Small intestine (tissue), 7 donors: ENCODE measurements around the gene DPP6. TPM values are rescaled to one million over a fixed set of nuclear protein-coding genes. Genes with fewer than 3 reads are reported as not detected.

Source experiments
- DNase-seq, 2 donors: peaks; one replicate each; pipeline versions ENCODE4 v3.0.0 to v3.0.0-alpha.2; 2013
- FAIRE-seq: peaks from 2 replicates; lab custom pipeline; 2012; peaks lifted over from hg19 to GRCh38; lab: Jason Lieb, UNC
- H3K27ac ChIP-seq, 3 donors: one replicate each; pipeline ENCODE4 v1.5.1; 2013; ENCODE audit warnings: low read length in 2 of 3, mild to moderate bottlenecking in 2 of 3, control low read depth in 1 of 3, inconsistent platforms in 1 of 3, low read depth in 1 of 3, moderate library complexity in 1 of 3
- H3K27me3 ChIP-seq, 3 donors: one replicate each; pipeline ENCODE4 v1.6.1; 2013; ENCODE audit warnings: low read length in 3 of 3, inconsistent platforms in 1 of 3; ENCODE audit not compliant: control insufficient read depth in 3 of 3, insufficient read depth in 3 of 3
- H3K36me3 ChIP-seq, 3 donors: one replicate each; pipeline ENCODE4 v1.6.1; 2013; ENCODE audit warnings: low read length in 3 of 3, inconsistent platforms in 1 of 3, low read depth in 1 of 3, mild to moderate bottlenecking in 1 of 3, moderate library complexity in 1 of 3; ENCODE audit not compliant: control insufficient read depth in 3 of 3, insufficient read depth in 2 of 3
- H3K4me1 ChIP-seq, 3 donors: one replicate each; pipeline ENCODE4 v1.6.1; 2013; ENCODE audit warnings: low read length in 2 of 3, inconsistent platforms in 1 of 3, low read depth in 1 of 3, mild to moderate bottlenecking in 1 of 3, moderate library complexity in 1 of 3; ENCODE audit not compliant: control insufficient read depth in 3 of 3, insufficient read depth in 2 of 3
- H3K4me3 ChIP-seq, 3 donors: one replicate each; pipeline ENCODE4 v1.5.1; 2013; ENCODE audit warnings: low read length in 3 of 3, control low read depth in 1 of 3, inconsistent platforms in 1 of 3, low read depth in 1 of 3, mild to moderate bottlenecking in 1 of 3, moderate library complexity in 1 of 3
- H3K9me3 ChIP-seq, 2 donors: one replicate each; pipeline ENCODE4 v1.6.1; 2013; ENCODE audit warnings: low read depth in 1 of 2, low read length in 1 of 2; ENCODE audit not compliant: control insufficient read depth in 2 of 2, insufficient read depth in 1 of 2
- WGBS, 3 donors: extraction: QIAGEN DNeasy Blood & Tissue Kit; methylation state at CpG; one replicate each; pipeline ENCODE4 v1.1.7; 2013; 5-methylcytosine and 5-hydroxymethylcytosine counted together
- polyA plus RNA-seq, 4 donors: library from polyadenylated mRNA; stranded (reverse) in 3 of 4; unstranded in 1 of 4; fragments of 200-250 nt in 3 of 4; fragments of 120-200 nt in 1 of 4; gene quantifications; one replicate each; pipeline versions ENCODE4 v1.2.1 to v1.2.3, GENCODE V29; 2013
- donor health status: healthy with polysubstance abuse.
- donor health status: control.
- donor health status: control.
- donor health status: Bipolar disorder and iron deficiency.
- donor health status: healthy.

Gene DPP6
- polyA plus RNA-seq, 4 donors, result 0.80 to 1.8 TPM; not detected in 2

DNA sequence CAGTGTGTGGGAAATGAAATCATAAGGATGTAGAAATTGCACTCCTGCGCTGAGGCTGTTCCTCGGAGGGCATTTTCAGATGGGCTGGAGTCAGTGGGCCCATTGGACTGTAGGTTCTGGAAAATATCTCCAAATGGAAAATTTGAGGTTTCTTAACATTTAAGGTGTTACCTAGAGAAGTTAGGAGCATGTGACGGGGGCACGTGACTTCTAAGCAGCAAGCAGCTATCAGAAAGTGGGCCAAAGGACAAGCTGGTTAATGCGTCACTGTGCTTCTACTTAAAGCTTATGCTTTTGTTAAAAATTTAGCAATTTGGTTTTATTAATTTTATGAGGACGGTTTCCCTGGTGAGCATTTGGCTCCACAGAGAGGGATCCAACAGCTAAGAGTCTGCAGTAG, 298.7 kb downstream of the DPP6 start:
- Histone ChIP-seq H3K27me3 (no peaks in the 10 kb centered on the region), H3K36me3 (no peaks in the 10 kb centered on the region), H3K9me3 (no peaks in the 10 kb centered on the region), H3K4me3 (no peak overlapping the region), H3K27ac (no peak overlapping the region), H3K4me1 (no peaks in the 10 kb centered on the region)
- 77 to 89% (median 80%) methylated on average over 6 of the region's 6 CpGs for WGBS, 3 donors
- DNase-seq, result no peak
- no peak for FAIRE-seq

DNA sequence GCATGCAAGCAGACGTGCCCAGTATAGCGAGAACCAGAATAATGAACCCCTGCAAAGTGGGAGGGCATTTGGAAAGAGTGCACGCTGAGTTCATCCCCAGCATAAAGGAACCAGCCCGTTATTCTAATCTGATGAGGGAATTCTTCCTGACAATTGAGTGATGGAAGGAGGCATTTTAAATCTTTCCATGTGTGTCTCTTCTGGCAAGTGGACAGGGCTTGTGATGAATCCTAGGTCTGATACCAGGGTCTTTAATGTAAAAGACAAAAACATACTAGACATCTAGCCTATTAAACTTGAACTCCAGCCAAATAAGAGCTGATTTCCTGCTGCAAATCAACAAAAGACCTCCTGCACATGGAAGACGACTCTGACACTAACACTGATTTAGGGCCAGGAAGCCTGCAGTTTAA, 301.2 kb downstream of the DPP6 start:
- H3K9me3 ChIP-seq, result no peaks in the 10 kb centered on the region
- no peak for FAIRE-seq
- DNase-seq, result no peak

DNA sequence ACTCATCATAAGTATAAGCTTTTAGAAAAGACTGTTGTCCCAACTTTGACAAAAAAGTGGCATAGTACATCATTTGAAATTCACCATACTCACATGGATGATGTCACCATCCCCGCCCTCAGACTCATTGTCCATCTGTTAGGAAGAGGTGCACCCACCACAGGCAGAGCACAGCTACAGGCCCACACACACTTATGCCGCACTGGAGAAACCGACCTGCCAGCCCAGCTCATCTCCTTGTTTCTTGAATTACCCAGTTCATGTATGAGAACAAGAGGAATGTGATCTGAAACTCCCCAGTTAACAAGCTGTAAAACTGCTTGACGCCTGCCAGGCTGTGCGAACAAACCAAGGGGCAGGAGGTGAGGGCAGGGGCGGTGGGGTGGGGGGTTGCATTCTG, 312.0 kb downstream of the DPP6 start:
- FAIRE-seq (no peak), DNase-seq (no peak)
- Histone ChIP-seq H3K27me3 (no peaks in the 10 kb centered on the region), H3K27ac (no peak overlapping the region), H3K4me1 (no peaks in the 10 kb centered on the region), H3K36me3 (no peaks in the 10 kb centered on the region), H3K4me3 (no peak overlapping the region), H3K9me3 (no peaks in the 10 kb centered on the region)
- 71 to 83% (median 75%) methylated on average over 6 of the region's 6 CpGs for WGBS, 3 donors

More for the DNA sequence above, 301.2 kb downstream of the DPP6 start:
- H3K27ac ChIP-seq, result no peak overlapping the region
- 45 to 63% (median 62%) methylated on average over 5 of the region's 5 CpGs for WGBS, 3 donors
- no peaks in the 10 kb centered on the region for H3K36me3 ChIP-seq
- H3K27me3 ChIP-seq, result no peaks in the 10 kb centered on the region
- H3K4me1 ChIP-seq, result no peaks in the 10 kb centered on the region
- H3K4me3 ChIP-seq, result no peak overlapping the region

DNA sequence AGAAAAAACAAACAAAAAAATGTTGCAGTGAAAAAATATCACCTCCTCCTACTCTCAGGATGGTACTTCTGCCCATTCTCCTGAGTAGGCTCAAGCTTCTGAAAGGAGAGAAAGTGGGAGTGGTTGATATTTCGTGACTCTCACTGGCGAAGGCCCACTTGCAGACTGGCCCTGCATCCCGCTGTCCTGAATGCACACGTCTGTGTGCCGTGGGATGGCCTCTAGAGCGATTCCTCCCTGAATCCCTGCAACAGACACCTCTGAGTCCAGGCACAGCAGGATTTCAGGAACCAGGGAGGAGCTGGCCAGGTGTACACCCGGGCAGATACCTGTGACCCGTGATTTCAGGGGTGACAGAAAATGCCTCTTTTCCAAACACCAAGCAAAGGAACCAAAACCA, 319.2 kb downstream of the DPP6 start:
- no peak for FAIRE-seq
- H3K27me3 ChIP-seq, result no peaks in the 10 kb centered on the region
- H3K4me1 ChIP-seq, result no peaks in the 10 kb centered on the region
- WGBS, 3 donors, result 37 to 66% (median 59%) methylated on average over 8 of the region's 8 CpGs
- no peak overlapping the region for H3K4me3 ChIP-seq
- peaks cover 2% of the 10 kb centered on the region in 2 donors for H3K9me3 ChIP-seq
- no peaks in the 10 kb centered on the region for H3K36me3 ChIP-seq
- no peak overlapping the region for H3K27ac ChIP-seq
- DNase-seq, result no peak

DNA sequence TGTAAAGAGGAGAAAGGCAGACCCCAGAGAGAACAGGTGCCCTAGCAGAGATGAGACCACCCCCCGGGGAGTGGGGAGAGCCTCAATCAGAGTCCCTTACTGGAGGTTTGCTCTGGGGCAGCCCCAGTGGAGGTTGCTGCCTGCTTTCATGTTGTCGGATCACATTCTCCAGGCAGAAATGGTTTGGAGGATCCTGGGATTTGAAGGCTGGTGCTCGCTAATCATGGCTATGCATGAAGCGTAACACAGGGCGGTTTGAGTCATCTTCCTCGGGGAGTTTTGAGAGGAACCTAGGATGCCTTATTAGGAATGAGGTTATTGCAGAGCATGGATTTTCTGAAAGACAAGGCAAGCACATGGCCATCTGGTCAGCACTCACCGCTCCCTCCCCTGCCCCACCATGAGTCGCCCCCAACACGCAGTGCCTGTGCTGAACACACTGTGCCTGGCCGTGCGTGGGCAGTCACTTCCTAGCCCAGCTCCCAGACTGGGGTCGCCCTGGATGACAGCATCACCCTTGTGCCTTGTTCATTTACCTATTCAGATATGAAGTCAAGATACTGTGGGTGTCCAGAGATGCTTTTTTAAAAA, 319.9 kb downstream of the DPP6 start:
- H3K4me1 ChIP-seq, result no peaks in the 10 kb centered on the region
- H3K36me3 ChIP-seq, result no peaks in the 10 kb centered on the region
- DNase-seq, result no peak
- peaks cover 2% of the 10 kb centered on the region in 2 donors for H3K9me3 ChIP-seq
- no peak overlapping the region for H3K4me3 ChIP-seq
- H3K27ac ChIP-seq, result no peak overlapping the region
- no peak for FAIRE-seq
- 76 to 81% (median 79%) methylated on average over 12 of the region's 12 CpGs for WGBS, 3 donors
- H3K27me3 ChIP-seq, result no peaks in the 10 kb centered on the region

DNA sequence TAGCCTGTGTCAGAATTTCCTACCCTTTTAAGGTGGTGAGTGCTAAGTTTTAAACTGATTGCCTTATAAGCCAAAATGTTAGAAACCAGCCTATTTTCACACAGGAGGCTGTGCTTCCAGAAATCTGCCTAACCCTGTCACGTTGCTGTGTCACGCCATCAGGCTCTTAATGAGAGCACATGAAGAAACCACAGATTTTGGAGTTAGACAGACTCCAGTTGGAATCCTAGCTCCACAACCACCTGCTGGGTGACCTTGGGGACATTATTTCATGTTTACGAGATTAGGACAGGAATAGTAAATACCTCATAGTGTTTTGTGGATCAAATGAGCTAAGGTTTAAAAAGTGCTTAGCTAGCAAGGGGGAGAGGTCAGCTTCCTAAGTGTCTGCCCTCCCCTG, 321.8 kb downstream of the DPP6 start:
- FAIRE-seq (no peak), DNase-seq (no peak)
- no peaks in the 10 kb centered on the region for H3K4me1 ChIP-seq
- H3K27me3 ChIP-seq, result no peaks in the 10 kb centered on the region
- H3K4me3 ChIP-seq, result no peak overlapping the region
- H3K9me3 ChIP-seq, result peaks cover 2 to 4% of the 10 kb centered on the region in 2 donors
- no peaks in the 10 kb centered on the region for H3K36me3 ChIP-seq
- no peak overlapping the region for H3K27ac ChIP-seq
- 72 to 80% (median 77%) methylated on average over 3 of the region's 3 CpGs for WGBS, 3 donors

DNA sequence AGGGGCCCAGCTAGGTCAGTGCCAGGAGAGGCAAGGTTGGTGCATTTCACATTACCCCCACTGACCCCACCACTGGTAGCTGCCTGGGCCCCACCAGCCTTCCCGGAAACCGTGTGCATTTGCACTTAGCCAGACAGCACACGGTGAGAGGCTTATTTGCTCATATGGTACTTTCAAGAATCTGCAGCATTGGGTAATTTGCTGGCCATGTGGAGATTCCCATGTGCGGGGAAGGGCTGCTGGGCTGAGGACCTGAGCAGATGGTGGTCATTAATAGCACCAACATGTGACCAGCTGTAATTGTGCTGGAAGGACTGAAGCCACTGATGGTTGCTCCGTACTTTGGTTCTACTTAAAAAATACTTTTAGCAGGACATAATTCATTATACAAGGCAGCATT, 323.8 kb downstream of the DPP6 start:
- 81 to 86% (median 86%) methylated on average over 5 of the region's 5 CpGs for WGBS, 3 donors

DNA sequence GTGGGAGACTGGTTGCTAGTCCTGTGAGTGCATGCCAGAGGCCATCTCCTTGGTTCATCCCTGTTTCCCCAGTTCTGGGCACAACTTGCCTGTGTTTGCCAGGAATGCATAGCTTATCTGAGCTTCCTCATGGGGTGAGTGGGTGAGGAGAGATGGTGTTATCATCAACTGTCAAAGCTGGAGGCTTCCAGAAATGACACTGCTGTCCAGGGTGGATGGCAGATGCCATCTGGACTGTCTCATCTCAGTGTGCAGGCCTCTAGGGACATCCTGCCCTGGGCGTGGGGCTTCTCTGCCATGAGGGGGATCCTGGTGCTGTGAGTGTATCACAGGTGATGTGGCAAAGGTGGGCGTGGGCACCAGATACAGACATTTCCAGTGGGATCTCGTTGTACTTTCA, 328.6 kb downstream of the DPP6 start:
- H3K9me3 ChIP-seq, result peaks cover 0 to 4% of the 10 kb centered on the region in 2 donors
- no peak overlapping the region for H3K27ac ChIP-seq
- 69 to 79% (median 69%) methylated on average over 3 of the region's 3 CpGs for WGBS, 3 donors
- H3K4me3 ChIP-seq, result no peak overlapping the region
- no peaks in the 10 kb centered on the region for H3K36me3 ChIP-seq
- FAIRE-seq, result no peak
- no peaks in the 10 kb centered on the region for H3K27me3 ChIP-seq
- no peak for DNase-seq
- H3K4me1 ChIP-seq, result no peaks in the 10 kb centered on the region

More for the DNA sequence above, 323.8 kb downstream of the DPP6 start:
- H3K36me3 ChIP-seq, result no peaks in the 10 kb centered on the region
- FAIRE-seq (no peak), DNase-seq (no peak)
- H3K9me3 ChIP-seq, result peaks cover 2% of the 10 kb centered on the region in 2 donors
- no peaks in the 10 kb centered on the region for H3K27me3 ChIP-seq
- H3K4me3 ChIP-seq, result no peak overlapping the region
- no peaks in the 10 kb centered on the region for H3K4me1 ChIP-seq
- H3K27ac ChIP-seq, result no peak overlapping the region

DNA sequence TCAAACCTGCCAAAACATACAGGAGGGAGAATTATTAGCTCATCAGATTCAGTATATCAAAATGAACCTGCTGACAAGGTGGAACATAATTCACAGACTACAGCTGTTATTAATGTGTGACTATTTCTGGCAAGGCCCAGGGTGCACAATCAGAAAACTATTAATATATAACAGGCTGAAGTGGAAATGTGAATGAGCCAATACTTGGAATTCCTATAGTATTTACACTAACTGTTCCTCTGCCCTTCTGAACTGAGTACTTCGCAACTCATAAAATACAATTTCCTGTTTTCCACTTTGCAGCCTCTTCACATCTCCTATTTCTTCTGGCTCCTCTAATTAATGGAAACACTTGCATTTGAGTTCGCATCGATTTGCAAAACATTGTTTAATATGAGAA, 330.8 kb downstream of the DPP6 start:
- no peaks in the 10 kb centered on the region for H3K4me1 ChIP-seq
- 69 to 71% (median 69%) methylated on average over 3 of the region's 3 CpGs for WGBS, 3 donors
- no peaks in the 10 kb centered on the region for H3K36me3 ChIP-seq
- H3K9me3 ChIP-seq, result peaks cover 0 to 3% of the 10 kb centered on the region in 2 donors
- no peak for FAIRE-seq
- H3K4me3 ChIP-seq, result no peak overlapping the region
- H3K27me3 ChIP-seq, result no peaks in the 10 kb centered on the region
- H3K27ac ChIP-seq, result no peak overlapping the region
- no peak for DNase-seq
